HepG2 (cell line): ENCODE data around the gene UAP1L1. TPM values are rescaled to one million over a fixed set of nuclear protein-coding genes. Genes with fewer than 3 reads are reported as not detected.

Source experiments
- ATAC-seq: fragments of 200-7000 bp; cut with Tn5 transposase; 3 replicates; pipeline ENCODE4 v1.9.1; 2020; ENCODE audit warnings: mild to moderate bottlenecking, moderate library complexity
- BruUV-seq: library from RNA; stranded (reverse); fragments of 400-500 nt; replicated peaks from 2 replicates; lab custom pipeline; 2021; lab: Mats Ljungman, UMichigan
- CTCF ChIA-PET: fragments of 300-600 bp; formaldehyde crosslinking; extraction: SDS; loops from one replicate; lab custom pipeline; 2021; ENCODE audit warnings: low total read pairs, inconsistent platforms, low intra/inter-chr PET ratio; lab: Yijun Ruan, JAX
- POLR2A ChIA-PET: fragments of 350-600 bp; sonication (Branson Sonifier 250); formaldehyde crosslinking; loops from one replicate; lab custom pipeline; 2020; ENCODE audit warnings: antibody characterized with exemption, inconsistent platforms; lab: Yijun Ruan, JAX
- DNase-seq: peaks from one replicate; pipeline ENCODE4 v3.0.0-alpha.2; 2015; ENCODE audit warnings: low spot score
- FAIRE-seq: peaks from 3 replicates; lab custom pipeline; 2011; peaks lifted over from hg19 to GRCh38; lab: Jason Lieb, UNC
- H2AFZ ChIP-seq: one replicate; pipeline ENCODE4 v1.6.1; 2011; ENCODE audit warnings: low read length, inconsistent platforms
- H3K27ac ChIP-seq: fragments of 300-600 bp; 3 replicates; pipeline ENCODE4 v1.8.0; 2011; ENCODE audit warnings: mixed run types, mild to moderate bottlenecking, mixed read lengths, low read length, inconsistent platforms; ENCODE audit not compliant: insufficient read depth; ENCODE audit errors: extremely low read length
- H3K27me3 ChIP-seq, 2 experiments: fragments of 200-600 bp in 1 of 2; 2 replicates in 1 of 2; 3 replicates in 1 of 2; pipeline versions ENCODE4 v1.6.0 to v1.8.0; 2011; ENCODE audit warnings: low read length in 2 of 2, mild to moderate bottlenecking in 2 of 2, moderate library complexity in 2 of 2, inconsistent platforms in 1 of 2; ENCODE audit not compliant: insufficient read depth in 2 of 2, control insufficient read depth in 1 of 2
- H3K36me3 ChIP-seq, 2 experiments: fragments of 200-600 bp in 1 of 2; replicated peaks in 1 of 2; 2 replicates in 1 of 2; 3 replicates in 1 of 2; pipeline versions ENCODE4 v1.5.1 to v1.8.0; 2011; ENCODE audit warnings: low read length in 2 of 2, inconsistent platforms in 1 of 2; ENCODE audit not compliant: insufficient read depth in 2 of 2, control insufficient read depth in 1 of 2
- H3K4me1 ChIP-seq: 2 replicates; pipeline ENCODE4 v1.5.1; 2012; ENCODE audit warnings: low read length, inconsistent platforms; ENCODE audit not compliant: insufficient read depth
- H3K4me2 ChIP-seq: 2 replicates; pipeline ENCODE4 v1.6.0; 2011; ENCODE audit warnings: low read depth, low read length, inconsistent platforms
- H3K4me3 ChIP-seq, 3 experiments: fragments of 200-600 bp in 1 of 3; sonication (generic), shearing (Covaris generic) in 1 of 3; replicated peaks in 1 of 3; 2 replicates each; pipeline ENCODE4 v1.5.1; 2011 to 2016; ENCODE audit warnings: low read length in 3 of 3, inconsistent platforms in 2 of 3, low read depth in 2 of 3, mild to moderate bottlenecking in 2 of 3, control low read depth in 1 of 3, mixed read lengths in 1 of 3; ENCODE audit not compliant: insufficient read depth in 1 of 3
- H3K79me2 ChIP-seq: one replicate; pipeline ENCODE4 v1.6.1; 2011; ENCODE audit warnings: low read length, inconsistent platforms; ENCODE audit not compliant: insufficient read depth
- H3K9ac ChIP-seq: 2 replicates; pipeline ENCODE4 v1.6.0; 2011; ENCODE audit warnings: mild to moderate bottlenecking, low read depth, low read length, inconsistent platforms; ENCODE audit not compliant: insufficient read depth
- H3K9me3 ChIP-seq: 2 replicates; pipeline ENCODE4 v1.5.1; 2012; ENCODE audit warnings: mild to moderate bottlenecking, low read length
- H4K20me1 ChIP-seq: 2 replicates; pipeline ENCODE4 v1.6.0; 2011; ENCODE audit warnings: inconsistent platforms, mild to moderate bottlenecking, low read length, moderate library complexity; ENCODE audit not compliant: insufficient read depth
- CTCF ChIP-seq: sonication (generic); formaldehyde crosslinking; IDR thresholded peaks from 2 replicates; pipeline ENCODE4 v1.5.0; 2020; ENCODE audit warnings: mild to moderate bottlenecking, missing genetic modification reagents, moderate library complexity
- ESRRA ChIP-seq: sonication (generic); formaldehyde crosslinking; IDR thresholded peaks from 2 replicates; pipeline ENCODE4 v1.5.1; 2020; ENCODE audit warnings: mild to moderate bottlenecking, low read depth, missing genetic modification reagents
- HMG20A ChIP-seq: IDR thresholded peaks from 2 replicates; pipeline ENCODE4 v1.6.1; 2016; ENCODE audit warnings: borderline replicate concordance
- HNF4A ChIP-seq: sonication (generic); formaldehyde crosslinking; IDR thresholded peaks from 2 replicates; pipeline ENCODE4 v1.4.0; 2020; ENCODE audit warnings: missing genetic modification reagents
- HNF4G ChIP-seq, 2 experiments: sonication (generic) in 1 of 2; formaldehyde crosslinking in 1 of 2; IDR thresholded peaks; 2 replicates each; pipeline versions ENCODE4 v1.4.0 to v1.6.1; 2011 to 2020; ENCODE audit warnings: borderline replicate concordance in 2 of 2, low read depth in 2 of 2, mild to moderate bottlenecking in 2 of 2, low read length in 1 of 2, missing genetic modification reagents in 1 of 2, moderate library complexity in 1 of 2
- HOXA3 ChIP-seq: sonication (generic); formaldehyde crosslinking; IDR thresholded peaks from 2 replicates; pipeline ENCODE4 v1.5.0; 2020; ENCODE audit warnings: missing genetic modification reagents
- KDM1A ChIP-seq: IDR thresholded peaks from 2 replicates; pipeline ENCODE4 v1.6.1; 2016; ENCODE audit warnings: missing compliant biosample characterization
- MTA1 ChIP-seq: sonication (generic); formaldehyde crosslinking; IDR thresholded peaks from 2 replicates; pipeline ENCODE4 v1.4.0; 2020; ENCODE audit warnings: missing genetic modification reagents, mild to moderate bottlenecking, borderline replicate concordance
- MTERF4 ChIP-seq: sonication (generic); formaldehyde crosslinking; IDR thresholded peaks from 2 replicates; pipeline ENCODE4 v1.8.0; 2023; ENCODE audit warnings: mild to moderate bottlenecking, missing genetic modification reagents
- NFKB2 ChIP-seq: sonication (generic); formaldehyde crosslinking; IDR thresholded peaks from 2 replicates; pipeline ENCODE4 v1.4.0; 2020; ENCODE audit warnings: missing genetic modification reagents, borderline replicate concordance
- PRMT3 ChIP-seq: sonication (generic); formaldehyde crosslinking; IDR thresholded peaks from 2 replicates; pipeline ENCODE4 v1.8.1; 2022; ENCODE audit warnings: low read depth, mild to moderate bottlenecking, moderate library complexity, missing genetic modification reagents, borderline replicate concordance
- RARA ChIP-seq: IDR thresholded peaks from 2 replicates; pipeline ENCODE4 v1.6.1; 2016; ENCODE audit warnings: missing genetic modification reagents, missing compliant biosample characterization
- RCOR2 ChIP-seq: IDR thresholded peaks from 2 replicates; pipeline ENCODE4 v1.6.1; 2016; ENCODE audit warnings: missing biosample characterization, missing genetic modification reagents
- SOX5 ChIP-seq: IDR thresholded peaks from 2 replicates; pipeline ENCODE4 v1.6.1; 2016; ENCODE audit warnings: borderline replicate concordance
- SP5 ChIP-seq: IDR thresholded peaks from 2 replicates; pipeline ENCODE4 v1.6.1; 2016; ENCODE audit warnings: low read depth, borderline replicate concordance
- ZFP36L2 ChIP-seq: sonication (generic); formaldehyde crosslinking; IDR thresholded peaks from 2 replicates; pipeline ENCODE4 v1.4.0; 2020; ENCODE audit warnings: missing genetic modification reagents
- ZKSCAN5 ChIP-seq: sonication (generic); formaldehyde crosslinking; IDR thresholded peaks from 2 replicates; pipeline ENCODE4 v1.5.1; 2020; ENCODE audit warnings: mild to moderate bottlenecking, missing genetic modification reagents
- ZNF34 ChIP-seq: sonication (generic); formaldehyde crosslinking; IDR thresholded peaks from 2 replicates; pipeline ENCODE4 v1.4.0; 2020; ENCODE audit warnings: mild to moderate bottlenecking, missing genetic modification reagents, borderline replicate concordance
- ZNF572 ChIP-seq: sonication (generic); formaldehyde crosslinking; IDR thresholded peaks from 2 replicates; pipeline ENCODE4 v1.5.1; 2020; ENCODE audit warnings: mild to moderate bottlenecking, missing genetic modification reagents
- ZNF674 ChIP-seq: sonication (generic); formaldehyde crosslinking; IDR thresholded peaks from 2 replicates; pipeline ENCODE4 v1.5.0; 2020; ENCODE audit warnings: low read depth, mild to moderate bottlenecking, missing genetic modification reagents
- WGBS: methylation state at CpG from one replicate; pipeline ENCODE4 v1.1.6; 2017; ENCODE audit warnings: low lambda C conversion rate; 5-methylcytosine and 5-hydroxymethylcytosine counted together
- in situ Hi-C: cut with HindIII; loops from 2 replicates; pipeline ENCODE4 v1.10.0; 2017; ENCODE audit warnings: low pct_unique_long_range_greater_than_20kb; ENCODE audit not compliant: extremely low pct_ligation_motif_present
- intact Hi-C: fragments of 100-400 bp; cut with micrococcal nuclease; formaldehyde crosslinking; loops from one replicate; pipeline ENCODE4 v1.10.0; 2022; ENCODE audit not compliant: unreplicated experiment
- polyA plus RNA-seq, 8 experiments: library from polyadenylated mRNA; depleted of rRNA in 3 of 8; stranded (reverse) in 7 of 8; unstranded in 1 of 8; fragments of >200 nt; fragmentation: Illumina TruSeq in 4 of 8; extraction: Trizol in 4 of 8; gene quantifications; 2 replicates each; pipeline versions ENCODE4 v1.2.1 to v1.2.3, GENCODE V29; 2011 to 2016; ENCODE audit warnings: low read depth in 4 of 8, missing spikeins in 1 of 8, mixed read lengths in 1 of 8; ENCODE audit not compliant: insufficient read depth in 1 of 8
- total RNA-seq, 5 experiments: library from RNA; depleted of rRNA; stranded (reverse); fragments of >200 nt; fragmentation: Illumina TruSeq; extraction: Trizol; gene quantifications; 2 replicates each; pipeline ENCODE4 v1.2.3, GENCODE V29; 2016; ENCODE audit warnings: low read depth in 1 of 5

Gene UAP1L1
- total and polyA plus RNA-seq, 2 of the 13 experiments (the other 11 are each of a cell fraction or from before 2014, with no cell fraction given) = 5.4 to 6.4 TPM

- TF ChIP-seq CTCF (CRISPR knock-in tag) (0 out of 2 replicates have a peak, but pooled peaks have one; percentile 3), SOX5 (CRISPR knock-in tag) (no peak), HOXA3 (0 out of 2 replicates have a peak, but pooled peaks have one; percentile 12), MTA1 (peak; percentile 56; the same call in 1 of the 2 replicates), RCOR2 (no peak), ESRRA (CRISPR knock-in tag) (peak; percentile 86; the same call in 1 of the 2 replicates), HNF4G (IDR thresholded peaks at IDR 0.05; ENCODE audit: borderline replicate concordance, low read depth, low read length) (peak; percentile 47; the same call in 1 of the 2 replicates), HNF4G (CRISPR knock-in tag; IDR thresholded peaks at IDR 0.05; ENCODE audit: borderline replicate concordance, low read depth) (no peak), MTERF4 (CRISPR knock-in tag) (no peak), HNF4A (CRISPR knock-in tag) (peak; percentile 66; the same call in 1 of the 2 replicates), ZNF674 (CRISPR knock-in tag) (no peak)
Observed at GRCh38 chr9:137107312-137107921, 30.1 kb downstream of the UAP1L1 start (continued).

GRCh38 chr9:137107982-137108381, 30.7 kb downstream of the UAP1L1 start:
- 88% methylated on average over 9 of the region's 17 CpGs for WGBS
- BruUV-seq = no TSS peak
- ChIA-PET CTCF (no interaction called here), POLR2A (no interaction called here)
- ATAC-seq = no peak
- TF ChIP-seq ZFP36L2 (CRISPR knock-in tag) = no peak
- no peak for TF ChIP-seq RARA (CRISPR knock-in tag)
- TF ChIP-seq ZNF572 (CRISPR knock-in tag) = no peak
- TF ChIP-seq KDM1A (CRISPR knock-in tag) = no peak
- no peak for TF ChIP-seq NFKB2 (CRISPR knock-in tag)
- TF ChIP-seq SP5 = no peak
- TF ChIP-seq ZKSCAN5 = no peak
- TF ChIP-seq HMG20A (CRISPR knock-in tag) = no peak
- TF ChIP-seq ZNF34 (CRISPR knock-in tag) = no peak
- TF ChIP-seq PRMT3 (CRISPR knock-in tag) = no peak
- H3K9me3 ChIP-seq = no peaks in the 10 kb centered on the region
- no peak for DNase-seq
- no peak for FAIRE-seq
- no peak overlapping the region for H2AFZ ChIP-seq
- H3K79me2 ChIP-seq = no peaks in the 10 kb centered on the region
- intact Hi-C loops = no loop called here
- in situ Hi-C loops = no loop called here
- H3K4me2 ChIP-seq = no peak overlapping the region
- H3K4me1 ChIP-seq = peaks cover 33% of the 10 kb centered on the region
- no peaks in the 10 kb centered on the region for H3K27me3 ChIP-seq
- no peak overlapping the region for H3K27ac ChIP-seq
- H3K9ac ChIP-seq = no peak overlapping the region
- no peak overlapping the region for H3K4me3 ChIP-seq
- H3K36me3 ChIP-seq = peaks cover 20 to 31% of the 10 kb centered on the region in 2 experiments
- H4K20me1 ChIP-seq = no peaks in the 10 kb centered on the region
